ENCODE data around the gene BRD3.

GRCh38 chr9:134007150-134007549 is 60.7 kb downstream of the BRD3 start:
- TF ChIP-seq, protein P1, sequence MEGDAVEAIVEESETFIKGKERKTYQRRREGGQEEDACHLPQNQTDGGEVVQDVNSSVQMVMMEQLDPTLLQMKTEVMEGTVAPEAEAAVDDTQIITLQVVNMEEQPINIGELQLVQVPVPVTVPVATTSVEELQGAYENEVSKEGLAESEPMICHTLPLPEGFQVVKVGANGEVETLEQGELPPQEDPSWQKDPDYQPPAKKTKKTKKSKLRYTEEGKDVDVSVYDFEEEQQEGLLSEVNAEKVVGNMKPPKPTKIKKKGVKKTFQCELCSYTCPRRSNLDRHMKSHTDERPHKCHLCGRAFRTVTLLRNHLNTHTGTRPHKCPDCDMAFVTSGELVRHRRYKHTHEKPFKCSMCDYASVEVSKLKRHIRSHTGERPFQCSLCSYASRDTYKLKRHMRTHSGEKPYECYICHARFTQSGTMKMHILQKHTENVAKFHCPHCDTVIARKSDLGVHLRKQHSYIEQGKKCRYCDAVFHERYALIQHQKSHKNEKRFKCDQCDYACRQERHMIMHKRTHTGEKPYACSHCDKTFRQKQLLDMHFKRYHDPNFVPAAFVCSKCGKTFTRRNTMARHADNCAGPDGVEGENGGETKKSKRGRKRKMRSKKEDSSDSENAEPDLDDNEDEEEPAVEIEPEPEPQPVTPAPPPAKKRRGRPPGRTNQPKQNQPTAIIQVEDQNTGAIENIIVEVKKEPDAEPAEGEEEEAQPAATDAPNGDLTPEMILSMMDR (IDR thresholded peaks at IDR 0.05; ENCODE audit: low read depth, low read length): no peak
- TF ChIP-seq EZH2phosphoT487 (IDR thresholded peaks at IDR 0.05; ENCODE audit: low read depth): no peak
